ENCODE measurements around the gene TPRG1L.

Gene TPRG1L

DNA sequence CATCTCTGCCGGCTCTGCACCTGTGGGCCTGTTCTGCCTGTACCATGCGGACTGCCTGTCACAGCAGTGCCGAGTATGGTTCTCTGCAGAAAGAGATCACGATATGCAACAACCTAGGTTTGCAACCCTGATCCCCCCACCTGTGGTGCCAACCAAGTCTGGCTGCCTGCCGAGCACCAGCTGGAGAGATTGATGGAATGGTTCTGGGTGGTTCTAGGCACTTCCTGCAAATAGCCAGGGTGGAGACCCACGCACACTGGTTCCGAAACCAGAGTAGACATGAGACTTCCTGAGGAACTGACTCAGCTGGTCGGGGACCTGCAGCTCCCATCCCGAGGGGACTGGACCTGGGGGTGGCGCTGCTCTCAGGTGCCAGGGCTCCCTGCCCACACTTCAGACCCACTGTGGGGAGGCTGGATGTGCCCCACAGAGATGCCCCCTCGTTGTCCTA is 5.4 kb downstream of the TPRG1L start:
- DNase-seq (ENCODE audit: low spot score) = no peak

GRCh38 chr1:3630914-3631313 is 6.1 kb downstream of the TPRG1L start:
- DNase-seq (ENCODE audit: low spot score) = no peak

- peak; percentile 48 for DNase-seq (ENCODE audit: low spot score)
Observed at GRCh38 chr1:3631320-3632260, 6.8 kb downstream of the TPRG1L start.

DNA sequence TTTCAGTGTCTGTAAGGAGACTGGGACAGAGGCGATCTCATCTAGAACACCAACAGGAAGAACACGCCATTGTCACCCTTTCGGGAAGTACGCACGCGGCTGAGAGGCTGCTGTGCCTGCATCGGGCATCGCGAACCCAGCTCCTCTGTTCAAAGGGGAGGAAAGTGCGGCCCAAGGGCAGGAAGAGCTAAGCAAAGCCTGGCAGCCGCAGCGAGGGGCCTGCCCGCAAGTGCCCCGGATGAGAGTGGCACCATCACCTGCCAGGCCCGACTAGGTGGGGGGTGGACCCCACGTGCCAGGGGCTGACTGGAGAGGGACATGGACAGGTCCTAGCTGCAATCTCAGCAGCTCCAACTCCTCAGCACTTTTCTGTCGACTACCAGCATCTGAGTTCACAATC is 7.5 kb downstream of the TPRG1L start:
- DNase-seq (ENCODE audit: low spot score) = no peak

DNA sequence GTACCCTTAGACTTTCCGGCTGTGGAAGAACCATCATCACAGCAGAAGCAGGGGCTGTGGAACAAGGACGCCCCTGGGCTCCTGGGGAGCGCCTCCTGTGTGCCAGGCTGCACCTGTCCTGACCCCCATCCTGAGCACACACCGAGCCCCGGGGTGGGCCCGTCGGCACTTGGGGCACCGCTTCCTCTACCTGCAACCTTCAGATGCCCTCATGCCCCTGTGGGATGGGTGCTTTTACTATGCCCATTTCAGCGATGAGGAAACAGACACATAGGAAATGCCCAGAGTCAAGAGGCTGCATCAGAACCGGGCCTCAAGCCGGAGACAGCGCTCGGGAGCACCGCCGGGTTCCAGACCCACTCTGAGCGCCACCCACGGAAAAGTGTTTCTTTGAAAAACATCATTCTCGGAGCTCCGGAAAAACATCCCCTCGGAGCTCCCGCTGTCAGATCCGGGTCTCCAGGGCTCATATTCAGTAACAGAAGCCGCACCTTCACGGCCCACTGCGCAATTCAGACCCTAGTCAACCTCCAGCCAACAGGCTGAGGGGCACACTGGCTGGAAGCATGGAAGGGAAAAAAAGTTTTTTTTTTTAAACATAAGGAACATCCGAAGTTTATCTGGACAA is 8.0 kb downstream of the TPRG1L start:
- no peak for DNase-seq (ENCODE audit: low spot score)

DNA sequence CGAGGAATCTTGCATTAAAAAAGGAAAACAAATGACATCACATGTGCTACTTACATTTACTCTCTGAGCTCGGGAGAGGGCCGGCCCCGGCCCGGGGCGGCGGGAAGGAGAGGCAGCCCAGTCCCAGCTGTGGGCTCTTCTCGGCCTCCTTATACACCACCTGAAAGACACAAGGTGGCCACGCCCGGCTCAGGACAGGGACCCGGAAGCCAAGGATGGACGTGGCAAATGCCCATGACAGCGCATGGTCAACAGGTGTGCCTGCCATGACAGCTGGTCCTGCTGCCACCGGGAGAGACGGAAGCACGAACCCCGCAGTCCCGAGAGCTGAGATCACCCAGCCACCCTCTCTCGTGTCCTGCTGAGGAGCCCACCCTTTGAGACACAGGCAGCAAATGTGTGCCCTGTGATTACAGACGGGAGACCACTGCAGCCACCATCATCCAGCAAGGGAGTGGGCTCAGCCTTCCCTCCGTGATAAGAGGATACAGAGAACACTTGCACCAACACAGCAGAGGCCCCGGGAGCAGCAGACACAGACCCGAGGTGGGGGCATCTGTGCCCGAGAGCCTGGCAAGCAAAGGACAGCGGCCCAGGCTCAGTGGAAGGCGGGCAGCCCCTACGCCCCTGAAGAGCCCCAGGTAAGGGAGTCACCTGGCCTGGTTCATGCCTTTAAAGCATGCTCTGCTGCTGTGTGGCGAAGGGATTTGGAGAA is 8.7 kb downstream of the TPRG1L start:
- DNase-seq (ENCODE audit: low spot score) = no peak

GRCh38 chr1:3634059-3634800 is 9.4 kb downstream of the TPRG1L start:
- DNase-seq (ENCODE audit: low spot score) = no peak

DNA sequence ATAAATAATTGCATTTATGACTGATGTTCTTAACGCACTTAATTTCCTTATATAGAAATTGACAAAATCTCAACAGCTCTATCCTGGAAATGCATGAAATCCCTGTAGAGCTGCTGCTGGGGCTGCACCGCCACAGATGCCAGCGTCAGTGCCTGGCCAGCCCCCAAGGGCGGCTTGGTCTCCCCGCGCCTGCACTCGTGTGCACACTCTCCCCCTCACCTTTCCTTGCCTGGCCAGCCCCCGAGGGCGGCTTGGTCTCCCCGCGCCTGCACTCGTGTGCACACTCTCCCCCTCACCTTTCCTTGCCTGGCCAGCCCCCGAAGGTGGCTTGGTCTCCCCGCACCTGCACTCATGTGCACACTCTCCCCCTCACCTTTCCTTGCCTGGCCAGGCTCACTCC is 11.3 kb downstream of the TPRG1L start:
- DNase-seq (ENCODE audit: low spot score) = no peak

GRCh38 chr1:3636531-3636930 is 11.7 kb downstream of the TPRG1L start:
- no peak for DNase-seq (ENCODE audit: low spot score)

- no peak for DNase-seq (ENCODE audit: low spot score)
Observed at GRCh38 chr1:3638027-3638426, 13.2 kb downstream of the TPRG1L start.

DNA sequence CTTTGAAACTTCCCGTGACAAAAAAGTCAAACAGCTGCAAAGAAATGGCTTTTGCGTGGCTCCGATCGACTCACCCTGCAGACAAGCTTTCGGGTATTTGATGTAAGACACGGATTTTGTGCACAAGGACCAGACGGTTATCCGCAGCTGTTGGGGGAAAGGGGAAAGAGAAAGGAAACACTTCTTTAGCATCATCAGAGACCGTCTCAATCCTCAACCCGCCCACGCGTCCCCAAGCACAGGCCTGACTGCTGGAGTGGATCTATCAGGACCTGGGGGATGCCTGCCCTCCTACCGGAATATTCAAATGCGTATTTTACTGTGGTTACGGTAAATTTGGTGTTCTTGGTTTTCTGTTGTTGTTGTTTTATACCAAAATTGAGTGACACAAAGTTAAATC is 13.9 kb downstream of the TPRG1L start:
- no peak for DNase-seq (ENCODE audit: low spot score)

DNA sequence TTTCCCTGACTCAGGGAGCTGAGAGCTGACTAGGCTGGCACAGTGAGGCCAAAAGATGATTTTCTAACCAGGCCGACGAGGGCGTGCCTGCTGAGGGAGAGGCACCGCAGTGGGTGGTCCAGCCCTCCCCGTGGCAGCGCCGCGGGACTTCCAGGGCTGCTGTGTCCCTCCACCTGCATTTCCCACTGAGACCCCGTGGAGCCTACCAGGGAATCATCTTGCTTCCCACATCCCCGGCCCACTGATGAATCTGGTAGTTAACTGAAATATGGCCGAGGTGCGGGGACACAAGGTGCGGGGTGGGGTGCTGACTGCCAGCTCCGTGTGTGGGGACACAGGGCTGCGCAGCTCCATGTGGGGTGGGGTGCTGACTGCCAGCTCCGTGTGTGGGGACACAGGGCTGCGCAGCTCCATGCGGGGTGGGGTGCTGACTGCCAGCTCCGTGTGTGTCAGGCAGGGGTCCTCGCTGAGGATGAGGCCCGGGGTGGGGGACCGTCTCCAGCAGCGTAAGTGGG is 14.6 kb downstream of the TPRG1L start:
- DNase-seq (ENCODE audit: low spot score) = no peak

DNA sequence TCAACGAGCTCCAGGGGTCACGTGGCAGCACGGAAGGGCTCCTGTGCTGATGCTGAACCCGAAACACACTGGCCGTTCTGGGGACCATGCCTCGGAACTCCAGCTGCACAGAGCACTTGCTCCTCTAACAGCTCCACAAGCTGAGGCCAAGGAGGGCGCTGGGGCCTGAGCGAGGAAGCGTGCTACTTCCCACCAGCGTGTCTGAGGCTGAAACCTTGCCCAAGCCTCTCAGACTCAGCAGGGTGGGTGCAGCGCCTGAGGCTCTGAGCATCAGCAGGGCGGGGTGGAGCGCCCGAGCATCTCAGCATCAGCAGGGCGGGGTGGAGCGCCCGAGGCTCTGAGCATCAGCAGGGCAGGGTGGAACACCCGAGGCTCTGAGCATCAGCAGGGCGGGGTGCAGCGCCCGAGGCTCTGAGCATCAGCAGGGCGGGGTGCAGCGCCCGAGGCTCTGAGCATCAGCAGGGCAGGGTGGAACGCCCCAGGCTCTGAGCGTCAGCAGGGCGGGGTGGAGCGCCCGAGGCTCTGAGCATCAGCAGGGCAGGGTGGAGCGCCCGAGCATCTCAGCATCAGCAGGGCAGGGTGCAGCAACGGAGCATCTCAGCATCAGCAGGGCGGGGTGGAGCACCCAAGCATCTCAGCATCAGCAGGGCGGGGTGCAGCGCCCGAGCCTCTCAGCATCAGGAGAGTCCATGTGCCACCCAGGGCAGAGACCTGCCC is 15.5 kb downstream of the TPRG1L start:
- no peak for DNase-seq (ENCODE audit: low spot score)

DNA sequence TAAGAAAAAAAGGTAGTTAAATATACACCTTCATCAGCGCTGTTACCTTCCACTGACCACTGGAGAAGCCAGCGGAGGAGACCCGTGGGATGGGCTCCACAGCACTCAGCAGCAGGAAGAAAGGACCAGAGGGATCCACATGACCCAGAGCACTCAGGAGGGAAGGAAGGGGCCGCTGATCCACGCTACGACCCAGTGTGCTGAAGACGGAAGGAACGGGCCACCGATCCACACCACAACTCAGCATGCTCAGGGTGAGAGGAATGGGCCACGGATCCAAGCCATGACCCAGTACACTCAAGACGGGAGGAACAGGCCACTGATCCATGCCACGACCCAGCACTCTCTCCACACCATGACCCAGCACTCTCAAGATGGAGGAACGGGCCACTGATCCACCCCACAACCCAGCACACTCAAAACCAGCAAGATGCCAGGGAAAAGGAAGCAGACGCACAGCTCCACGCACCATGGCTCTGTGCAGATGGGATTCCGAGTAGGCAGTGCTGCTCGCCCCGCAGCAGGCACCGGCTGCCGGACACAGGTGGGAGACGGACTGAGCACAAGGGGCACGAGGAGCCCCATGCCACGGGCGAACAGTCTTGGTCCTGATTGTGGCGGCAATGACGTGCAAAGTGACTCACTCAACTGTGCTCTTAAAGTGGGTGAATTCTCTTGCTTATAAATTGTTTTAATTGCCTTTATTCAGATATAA is 16.4 kb downstream of the TPRG1L start:
- no peak for DNase-seq (ENCODE audit: low spot score)

GRCh38 chr1:3641816-3642215 is 17.0 kb downstream of the TPRG1L start:
- no peak for DNase-seq (ENCODE audit: low spot score)

DNA sequence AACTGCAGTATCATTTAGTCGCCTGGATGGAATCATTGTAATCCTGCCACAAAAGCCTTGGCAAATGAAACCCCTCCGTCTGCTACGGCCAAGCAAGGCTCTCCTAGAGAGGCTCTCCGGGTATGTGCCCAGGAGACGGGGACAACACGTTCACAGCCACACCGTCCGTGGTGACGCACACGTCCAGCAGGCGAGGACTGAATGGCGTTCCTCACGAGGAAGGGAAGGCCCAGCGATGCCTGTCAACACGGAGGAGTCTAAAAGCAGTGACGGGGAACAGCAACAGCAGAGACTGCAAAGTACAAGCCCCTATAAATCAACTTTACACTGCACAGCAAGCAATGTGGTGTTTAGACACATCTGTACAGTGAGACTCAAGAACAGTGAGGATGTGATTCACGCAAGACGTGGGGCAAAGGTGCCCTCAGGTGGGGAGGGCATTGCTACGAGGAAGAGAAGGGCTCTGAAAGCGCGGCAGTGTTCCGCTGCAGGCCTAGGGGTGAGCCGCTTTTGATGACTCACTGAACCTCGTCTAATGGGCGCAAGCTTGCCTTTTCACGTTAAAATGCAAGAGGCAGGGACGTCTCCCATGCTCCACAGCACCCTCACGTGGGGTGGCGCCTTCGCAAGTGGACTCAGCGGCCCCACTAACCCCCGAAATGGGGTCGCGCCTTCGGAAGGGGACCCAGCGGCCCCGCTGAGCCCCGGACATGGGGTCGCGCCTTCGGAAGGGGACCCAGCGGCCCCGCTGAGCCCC is 18.3 kb downstream of the TPRG1L start:
- DNase-seq (ENCODE audit: low spot score) = no peak

DNA sequence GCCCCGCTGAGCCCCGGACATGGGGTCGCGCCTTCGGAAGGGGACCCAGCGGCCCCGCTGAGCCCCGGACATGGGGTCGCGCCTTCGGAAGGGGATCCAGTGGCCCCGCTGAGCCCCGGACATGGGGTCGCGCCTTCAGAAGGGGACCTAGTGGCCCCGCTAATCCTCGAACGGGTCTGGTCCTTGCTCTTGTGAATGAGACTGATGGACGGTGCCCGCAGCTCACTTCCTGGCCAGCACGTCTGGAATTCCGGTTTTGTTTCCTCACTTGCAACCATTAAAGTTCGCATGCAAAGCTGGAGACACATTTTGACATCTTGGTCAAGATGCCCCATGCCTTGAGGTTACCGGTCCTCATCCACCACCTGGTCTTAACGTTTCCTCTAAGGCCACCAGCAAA is 19.5 kb downstream of the TPRG1L start:
- DNase-seq (ENCODE audit: low spot score) = no peak

DNA sequence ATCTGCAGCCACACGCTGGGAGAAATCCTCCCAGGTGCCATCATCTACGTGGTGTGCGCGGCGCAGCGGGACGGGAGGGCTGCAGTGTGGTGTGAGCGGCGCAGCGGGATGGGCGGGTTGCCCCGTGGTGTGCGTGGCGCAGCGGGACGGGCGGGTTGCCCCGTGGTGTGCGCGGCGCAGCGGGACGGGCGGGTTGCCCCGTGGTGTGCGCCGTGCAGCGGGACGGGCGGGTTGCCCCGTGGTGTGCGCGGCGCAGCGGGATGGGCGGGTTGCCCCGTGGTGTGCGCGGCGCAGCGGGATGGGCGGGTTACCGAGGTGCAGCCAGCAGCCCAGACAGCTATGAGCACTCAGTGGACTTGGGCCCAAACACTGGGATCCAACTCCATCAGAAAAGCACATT is 20.4 kb downstream of the TPRG1L start:
- no peak for DNase-seq (ENCODE audit: low spot score)

- DNase-seq (ENCODE audit: low spot score) = no peak
Observed at GRCh38 chr1:3645666-3646355, 21.0 kb downstream of the TPRG1L start.

Measured in iPS-NIHi11 (cell line).